Left ventricle myocardium superior (tissue), 1 donor: Measurements from ENCODE around the gene CDPF1. TPM values are rescaled to one million over a fixed set of nuclear protein-coding genes. Genes with fewer than 3 reads are reported as not detected.

Source experiments
- ATAC-seq: fragments of 200-7000 bp; cut with Tn5 transposase; one replicate; pipeline ENCODE4 v1.9.1; 2020; ENCODE audit warnings: mild to moderate bottlenecking, moderate library complexity
- DNase-seq: peaks from one replicate; pipeline ENCODE4 v3.0.0-alpha.2; 2020
- intact Hi-C: fragments of 100-400 bp; cut with micrococcal nuclease; formaldehyde crosslinking; loops from one replicate; pipeline ENCODE4 v1.11.0; 2022
- total RNA-seq: library from RNA; stranded (reverse); fragmentation: NEBNext Ultra II Directional; extraction: Animal tissue kit (Norgen Biotek cat#: 25700); gene quantifications from one replicate; pipeline ENCODE4 v1.2.1, GENCODE V29; 2021
- donor health status: DM: no; HTN: yes; CAD: no; lungs with severe emphysema.

Gene CDPF1
- total RNA-seq, 1 donor from 2014 or later = 6.2 TPM

DNA sequence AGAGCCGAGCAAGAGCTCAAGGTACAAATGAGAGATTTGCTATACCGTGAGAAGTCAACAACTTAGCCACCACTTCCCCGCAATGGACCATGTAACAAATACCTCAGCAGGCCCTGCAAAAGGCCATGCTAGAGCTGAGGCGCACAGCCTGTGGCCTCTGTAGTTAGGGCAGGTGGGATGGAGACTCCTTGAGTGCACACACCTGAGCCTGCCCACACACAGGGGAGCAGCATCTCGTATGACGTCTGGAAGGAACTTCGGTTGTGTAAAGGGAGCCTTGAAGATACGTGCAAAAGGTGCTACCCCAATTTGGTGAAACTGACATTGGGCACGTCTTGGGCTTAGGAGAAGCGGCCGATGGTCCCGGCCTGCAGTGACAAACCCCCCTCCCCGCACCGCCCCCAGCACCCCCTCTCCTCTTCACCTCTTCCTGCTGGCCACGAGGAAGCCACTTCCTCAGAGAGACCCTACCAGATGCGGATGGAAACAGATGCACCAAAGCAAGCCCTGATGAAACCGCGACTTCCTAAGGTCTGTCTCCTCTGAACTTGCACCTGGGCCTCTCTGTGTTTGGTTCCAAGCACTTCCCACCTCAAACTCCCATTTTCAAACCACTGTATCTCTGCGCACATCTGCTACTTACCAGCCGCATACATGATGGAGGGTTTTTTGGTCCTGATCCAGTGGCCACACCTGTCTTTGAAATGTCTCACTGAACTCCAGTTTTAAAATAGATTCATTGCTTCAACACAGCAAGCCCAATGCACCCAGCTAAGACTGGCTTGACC, 10.6 kb downstream of the CDPF1 start:
- no peak for ATAC-seq
- no peak for DNase-seq
- intact Hi-C loops = loop anchor here (10.0 kb wide), 1 partner anchor 95 kb away; no protein-coding TSS in a partner anchor

DNA sequence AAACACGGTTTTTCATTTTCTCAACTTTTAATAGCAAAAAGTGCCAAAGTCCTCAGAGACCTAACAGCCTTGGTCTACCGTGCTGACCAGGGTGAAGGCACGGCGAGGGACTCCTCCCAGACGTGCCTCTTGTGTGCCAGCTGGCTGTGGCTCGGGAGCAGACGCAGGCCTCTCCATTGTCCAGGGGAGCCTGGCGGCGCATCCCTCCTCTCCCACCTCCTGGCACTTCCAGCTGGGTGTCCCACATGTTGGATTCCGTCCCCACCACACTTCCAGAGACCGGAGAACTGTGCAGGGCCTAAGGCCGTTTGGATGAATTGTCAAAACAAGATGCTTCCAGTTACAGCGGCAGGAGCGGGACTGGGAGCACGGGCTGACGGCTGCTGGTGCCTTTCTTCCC, 11.6 kb downstream of the CDPF1 start:
- ATAC-seq = peak; percentile 41
- intact Hi-C loops = no loop called here
- peak; percentile 49 for DNase-seq

DNA sequence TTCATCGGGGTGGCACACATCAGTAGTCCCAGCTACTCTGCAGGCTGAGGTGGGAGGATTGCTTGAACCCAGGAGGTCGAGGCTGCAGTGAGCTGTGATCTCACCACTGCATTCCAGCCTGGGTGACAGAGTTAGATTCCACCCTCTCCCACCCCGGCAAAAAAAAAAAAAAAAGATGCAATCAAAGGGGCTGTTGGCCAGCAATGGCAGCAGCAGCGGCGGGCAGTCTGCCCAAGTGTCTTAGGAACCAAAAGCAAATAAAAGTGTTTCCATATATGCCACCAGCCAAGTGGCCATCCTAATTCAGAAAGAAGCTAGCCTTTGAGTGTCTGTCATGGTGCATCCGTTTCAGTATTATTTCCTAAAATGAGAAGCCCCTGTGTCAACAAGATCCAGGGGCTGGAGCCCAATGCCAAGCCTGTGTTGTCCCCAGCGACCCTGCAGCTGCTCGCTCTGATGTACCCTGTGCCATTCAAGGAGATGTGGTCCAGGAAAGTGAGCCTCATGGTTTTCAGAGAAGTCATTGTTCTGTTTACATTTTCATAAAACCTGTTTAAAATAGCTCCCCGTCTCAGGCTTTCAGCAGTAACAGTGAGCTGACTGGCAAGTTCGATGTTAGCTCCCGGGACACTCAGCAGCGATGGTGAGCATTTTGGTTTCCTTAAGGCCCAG, 12.5 kb downstream of the CDPF1 start:
- peak; percentile 86 for DNase-seq
- ATAC-seq = peak; percentile 58
- intact Hi-C loops = no loop called here

DNA sequence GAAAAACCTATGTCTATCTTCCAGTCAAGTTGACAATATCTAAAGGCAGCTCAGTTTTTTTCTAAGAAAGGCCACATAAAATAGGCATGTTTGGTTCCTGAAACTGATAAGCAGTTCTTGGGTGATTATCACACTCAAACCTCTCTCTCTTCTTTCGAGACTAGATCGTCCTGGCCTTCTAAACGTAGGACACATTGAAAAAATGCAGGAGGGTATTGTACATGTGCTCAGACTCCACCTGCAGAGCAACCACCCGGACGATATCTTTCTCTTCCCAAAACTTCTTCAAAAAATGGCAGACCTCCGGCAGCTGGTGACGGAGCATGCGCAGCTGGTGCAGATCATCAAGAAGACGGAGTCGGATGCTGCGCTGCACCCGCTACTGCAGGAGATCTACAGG, 15.1 kb downstream of the CDPF1 start:
- ATAC-seq = no peak
- intact Hi-C loops = no loop called here
- no peak for DNase-seq

DNA sequence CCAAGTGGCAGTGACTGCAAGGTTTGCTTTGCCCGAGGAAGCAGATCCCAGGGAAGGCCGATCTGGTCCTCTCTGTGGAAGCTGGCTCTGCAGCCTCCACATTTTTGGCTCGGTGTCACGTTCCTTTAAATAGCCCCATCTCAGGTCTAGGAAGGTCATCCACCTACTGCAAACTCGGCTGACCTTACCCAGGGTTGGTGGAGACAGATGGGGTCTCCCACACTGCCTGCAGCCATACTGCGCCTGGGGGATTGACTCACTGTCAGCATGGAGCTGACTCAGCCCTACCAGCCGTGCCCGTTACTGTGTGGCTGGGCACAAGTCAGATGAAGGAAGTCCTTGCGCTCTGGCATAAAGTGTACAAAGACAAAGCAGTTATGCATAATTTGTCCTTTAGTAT, 16.9 kb downstream of the CDPF1 start:
- intact Hi-C loops = no loop called here
- DNase-seq = peak; percentile 67

DNA sequence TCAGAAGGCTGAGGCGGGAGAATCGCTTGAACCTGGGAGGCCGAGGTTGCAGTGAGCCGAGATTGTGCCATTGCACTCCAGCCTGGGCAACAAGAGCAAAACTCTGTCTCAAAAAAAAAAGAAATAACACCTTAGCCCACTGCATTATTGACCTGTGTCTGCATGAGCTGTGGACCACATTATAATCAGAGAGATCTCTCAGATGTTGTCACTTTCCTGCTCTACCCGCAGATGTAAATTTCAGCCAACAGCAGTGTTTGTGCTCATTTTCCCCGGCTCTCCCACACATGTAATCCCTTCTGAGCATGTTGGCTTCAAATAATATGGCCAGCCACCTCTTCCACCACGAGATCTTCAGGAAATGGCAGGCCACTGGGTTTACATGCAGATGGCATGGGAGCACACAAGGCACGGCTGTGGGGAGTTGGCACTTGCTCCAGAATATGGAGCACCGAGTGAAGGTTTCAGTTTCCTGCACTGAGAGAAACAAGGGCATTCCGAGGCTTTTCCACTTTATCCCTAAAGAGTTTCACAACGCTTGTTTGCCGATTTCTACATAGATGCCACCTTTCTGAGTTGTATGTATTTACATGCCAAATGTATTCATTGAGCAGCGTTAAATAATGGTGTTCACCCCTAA, 19.7 kb downstream of the CDPF1 start:
- intact Hi-C loops = no loop called here
- no peak for ATAC-seq
- no peak for DNase-seq

More for the DNA sequence above, 16.9 kb downstream of the CDPF1 start:
- ATAC-seq = peak; percentile 83

DNA sequence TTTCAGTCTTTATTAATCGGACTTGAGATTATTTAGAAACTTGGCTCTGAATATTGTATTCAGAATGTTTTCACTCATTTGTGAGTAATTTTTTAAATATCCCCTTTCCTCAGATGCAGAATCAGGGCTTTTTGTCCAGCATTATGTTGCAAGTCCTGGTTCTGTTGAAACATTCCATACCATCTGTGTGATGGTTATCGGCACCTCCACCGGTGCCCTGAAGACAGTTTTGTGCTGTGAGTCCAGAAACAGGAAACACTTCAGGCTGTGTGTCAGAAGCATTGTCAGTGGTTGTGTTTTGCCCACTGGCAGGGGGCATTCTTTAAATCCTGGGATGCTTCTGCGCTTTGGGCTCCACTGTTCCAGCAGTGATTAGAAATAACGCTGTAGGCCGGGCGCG, 20.4 kb downstream of the CDPF1 start:
- intact Hi-C loops = no loop called here
- no peak for DNase-seq
- ATAC-seq = no peak

DNA sequence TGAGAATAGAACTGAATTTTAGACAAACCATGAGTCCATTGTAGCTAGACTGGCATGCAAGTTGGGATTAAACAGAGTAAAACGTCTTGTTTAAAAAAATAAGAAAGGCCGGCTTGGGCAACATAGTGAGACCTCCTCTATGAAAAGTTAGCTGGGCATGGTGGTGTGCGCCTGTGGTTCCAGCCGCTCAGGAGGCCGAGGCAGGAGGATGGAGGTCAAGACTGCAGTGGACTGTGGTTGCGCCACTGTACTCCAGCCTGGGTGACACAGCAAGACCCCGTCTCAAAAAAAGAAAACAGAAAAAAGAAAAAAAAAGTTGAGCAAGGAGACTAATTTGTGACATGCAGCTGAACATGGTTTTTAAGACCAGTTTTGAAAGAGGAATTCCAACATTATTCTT, 23.5 kb downstream of the CDPF1 start:
- intact Hi-C loops = no loop called here
- DNase-seq = no peak
- ATAC-seq = no peak

DNA sequence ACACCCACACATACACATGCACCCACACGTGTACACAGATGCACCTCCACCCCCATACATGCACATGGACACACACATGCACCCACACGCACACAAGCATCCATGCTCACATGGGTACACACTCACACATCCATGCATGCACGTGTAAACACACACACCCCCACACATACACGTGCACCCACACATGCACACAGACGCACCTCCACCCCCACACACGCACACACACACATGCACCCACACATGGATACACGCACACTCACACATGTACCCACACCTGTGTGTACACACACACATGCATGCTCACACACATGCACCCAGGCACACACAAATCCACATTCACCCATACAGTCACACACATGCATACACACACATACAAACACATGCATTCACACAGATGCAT, 24.5 kb downstream of the CDPF1 start:
- ATAC-seq (no peak), DNase-seq (no peak)
- intact Hi-C loops = no loop called here

DNA sequence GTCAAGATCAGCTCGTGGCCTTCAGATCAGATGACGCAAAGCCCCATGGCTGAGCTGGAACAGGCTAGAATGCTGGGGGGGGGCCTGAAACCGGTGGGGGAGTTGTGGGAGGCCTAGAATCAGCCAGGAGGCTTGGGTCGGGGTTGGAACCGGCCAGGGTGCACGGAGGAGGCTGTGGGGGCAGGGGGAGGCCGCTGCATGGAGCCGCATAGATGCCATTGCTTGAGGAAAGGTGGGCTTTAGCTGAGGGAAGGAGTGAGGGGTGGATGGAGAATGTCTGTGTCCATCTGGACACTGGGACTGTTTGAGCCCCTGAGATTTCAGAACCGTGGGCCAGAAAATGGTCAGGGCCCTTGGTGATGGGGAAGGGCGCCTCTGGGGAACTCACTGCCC, 25.2 kb downstream of the CDPF1 start:
- intact Hi-C loops = no loop called here
- ATAC-seq (no peak), DNase-seq (no peak)

DNA sequence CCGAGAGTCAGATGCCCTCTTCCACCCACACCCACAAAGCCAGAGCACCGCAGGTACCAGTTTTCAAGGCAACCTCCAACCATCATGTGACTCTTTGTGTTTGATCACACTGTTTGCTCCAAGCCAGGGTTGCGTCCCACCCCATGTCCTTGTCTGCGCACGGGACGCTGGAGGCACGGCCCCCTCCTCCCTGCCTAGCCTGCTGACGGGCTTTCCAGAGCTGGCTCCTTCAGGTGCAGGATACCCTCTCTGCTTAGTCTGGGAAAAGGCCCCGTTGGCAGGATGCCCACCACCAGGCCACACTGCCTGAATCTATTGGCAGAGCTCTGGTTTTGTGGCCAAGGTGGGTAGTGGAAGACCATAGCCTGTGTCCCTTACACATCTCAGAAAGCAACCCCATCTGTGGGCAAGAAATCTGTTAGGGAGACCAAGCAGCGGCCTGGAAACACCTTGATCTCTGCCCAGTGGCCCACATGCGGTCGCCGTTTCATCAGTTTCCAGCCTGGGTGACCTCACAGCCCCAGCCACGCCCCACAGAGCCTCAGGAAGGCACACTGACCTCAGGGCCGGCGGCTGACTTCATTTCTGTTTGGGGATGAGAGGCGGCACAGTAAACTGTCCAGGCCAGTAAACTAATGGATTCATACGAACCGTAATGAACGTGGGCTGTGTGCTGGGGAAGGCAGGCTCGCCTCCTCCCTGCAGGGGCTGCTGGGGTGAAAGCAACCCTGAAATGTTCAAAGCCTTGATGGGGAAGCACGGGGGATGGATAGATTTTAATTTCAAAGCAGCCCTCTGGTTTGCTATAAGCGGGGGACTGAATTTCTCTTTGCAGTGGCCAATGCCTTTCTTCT, 25.8 kb downstream of the CDPF1 start:
- intact Hi-C loops = no loop called here
- ATAC-seq (peak; percentile 24), DNase-seq (no peak)

DNA sequence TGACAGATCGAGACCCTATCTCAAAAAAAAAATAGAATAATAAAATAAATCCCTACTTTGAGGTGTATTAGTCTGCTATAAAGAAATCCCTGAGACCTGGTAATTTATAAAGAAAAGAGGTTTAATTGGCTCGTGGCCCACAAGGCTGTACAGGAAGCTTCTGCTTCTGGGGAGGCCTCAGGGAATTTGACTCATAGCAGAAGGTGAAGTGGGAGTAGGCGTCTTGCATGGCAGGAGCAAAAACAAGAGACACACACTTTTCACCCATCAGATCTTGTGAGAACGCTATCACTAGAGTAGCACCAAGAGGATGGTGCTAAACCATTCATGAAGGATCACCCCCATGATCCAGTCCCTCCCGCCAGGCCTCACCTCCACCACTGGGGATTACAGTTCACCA, 29.2 kb downstream of the CDPF1 start:
- no peak for ATAC-seq
- intact Hi-C loops = no loop called here
- DNase-seq = no peak

DNA sequence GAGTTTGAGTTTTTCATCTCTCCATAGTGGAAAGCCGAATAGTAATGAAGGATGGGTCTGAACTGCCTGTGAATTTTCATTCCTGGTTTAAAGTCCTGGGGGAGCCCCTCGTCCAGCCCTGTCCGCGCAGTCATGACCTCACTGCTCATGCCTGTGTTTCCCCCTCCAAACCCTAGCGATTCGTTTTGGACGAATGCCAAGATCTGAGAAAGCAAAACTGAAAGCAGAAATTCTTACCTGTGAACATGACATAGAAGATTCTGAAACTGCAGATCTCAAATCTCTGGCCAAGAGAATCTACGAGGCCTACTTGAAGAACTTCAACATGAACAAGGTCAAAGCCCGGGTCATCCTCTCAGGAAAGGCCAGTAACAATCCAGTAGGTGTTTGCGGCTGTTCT, 30.5 kb downstream of the CDPF1 start:
- DNase-seq (no peak), ATAC-seq (no peak)
- intact Hi-C loops = no loop called here

DNA sequence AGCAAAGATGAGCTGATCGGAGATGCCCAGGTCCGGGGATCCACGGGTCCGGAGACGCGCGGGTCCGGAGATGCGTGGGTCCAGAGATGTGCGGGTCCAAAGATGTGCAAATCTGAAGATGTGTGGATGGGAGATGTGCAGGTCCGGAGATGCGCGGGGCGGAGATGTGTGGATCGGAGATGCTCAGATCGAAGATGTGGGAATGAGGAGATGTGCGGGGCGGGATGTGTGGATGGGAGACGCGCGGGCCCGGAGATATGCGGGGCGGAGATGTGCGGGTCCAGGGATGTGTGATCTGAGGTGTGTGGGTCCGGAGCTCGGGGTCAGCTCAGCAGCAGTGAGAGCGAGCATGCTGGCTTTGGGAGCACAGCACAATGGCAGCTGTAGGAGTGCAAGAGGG, 35.5 kb downstream of the CDPF1 start:
- ATAC-seq (no peak), DNase-seq (no peak)
- intact Hi-C loops = no loop called here

DNA sequence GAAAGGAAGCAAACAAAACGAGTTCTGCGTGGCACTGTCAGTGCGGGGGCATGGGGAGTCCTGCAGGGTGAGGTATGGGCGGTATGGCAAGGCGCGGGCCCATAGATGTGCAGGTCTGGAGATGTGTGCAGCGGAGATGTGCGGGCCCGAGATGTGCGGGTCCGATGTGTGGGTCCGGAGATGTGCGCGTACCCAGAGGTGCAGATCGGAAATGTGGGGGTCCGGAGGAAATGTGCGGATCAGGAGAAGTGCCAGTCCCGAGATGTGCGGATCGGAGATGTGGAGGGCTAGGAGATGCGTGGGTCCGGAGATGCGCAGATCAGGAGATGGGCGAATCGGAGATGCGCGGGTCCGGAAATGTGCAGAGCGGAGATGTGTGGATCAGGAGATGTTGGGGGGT, 35.9 kb downstream of the CDPF1 start:
- no peak for DNase-seq
- intact Hi-C loops = no loop called here
- ATAC-seq = no peak

DNA sequence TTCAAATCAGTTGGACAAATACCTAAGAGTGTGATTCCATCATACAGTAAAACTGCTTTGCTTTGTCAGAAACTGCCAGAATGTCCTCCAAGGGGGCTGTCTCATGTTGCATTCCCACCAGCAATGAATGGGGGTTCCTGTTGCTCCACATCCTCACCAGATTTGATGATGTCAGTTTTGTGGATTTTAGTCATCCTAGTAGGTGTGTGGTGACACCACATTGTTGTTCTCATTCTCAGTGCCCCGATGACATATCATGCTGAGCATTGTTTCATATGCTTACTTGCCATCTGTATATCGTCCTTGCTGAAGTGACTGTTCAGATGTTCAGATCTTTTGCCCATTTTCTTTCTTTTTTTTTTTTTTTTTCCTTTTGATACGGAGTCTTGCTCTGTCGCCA, 37.0 kb downstream of the CDPF1 start:
- no peak for DNase-seq
- intact Hi-C loops = no loop called here
- ATAC-seq = no peak

DNA sequence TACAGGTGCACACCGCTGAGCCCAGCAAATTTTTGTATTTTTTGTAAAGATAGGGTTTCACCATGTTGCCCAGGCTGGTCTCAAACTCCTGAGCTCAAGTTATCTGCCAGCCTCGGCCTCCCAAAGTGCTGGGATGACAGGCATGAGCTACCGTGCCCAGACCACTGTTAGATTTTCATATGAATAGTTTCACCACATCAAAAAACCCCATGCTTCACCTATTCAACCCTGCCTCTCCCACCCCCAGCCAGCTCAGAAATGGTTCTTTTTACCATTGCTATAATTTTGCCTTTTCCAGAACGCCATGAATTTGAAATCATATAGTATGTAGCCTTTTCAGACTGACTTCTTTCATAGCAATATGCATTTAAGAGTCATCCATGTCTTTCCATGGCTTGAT, 37.9 kb downstream of the CDPF1 start:
- DNase-seq (no peak), ATAC-seq (no peak)
- intact Hi-C loops = no loop called here

DNA sequence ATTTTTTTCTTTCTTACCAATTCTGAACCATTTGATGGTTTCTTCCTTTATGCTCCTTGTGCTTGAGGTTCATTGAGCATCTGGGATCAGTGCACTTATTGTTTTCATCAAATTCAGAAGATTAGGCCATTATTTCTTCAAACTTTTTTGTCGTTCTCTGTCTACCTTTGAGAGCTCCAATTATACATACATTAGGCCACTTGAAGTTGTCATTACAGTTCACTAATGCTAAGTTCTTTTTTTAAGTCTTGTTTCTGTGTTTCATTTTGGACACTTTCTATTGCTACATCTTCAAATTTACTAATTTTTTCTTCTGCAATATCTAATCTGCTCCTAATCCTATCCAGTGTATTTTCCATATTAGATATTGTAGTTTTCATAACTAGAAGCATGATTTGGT, 40.8 kb downstream of the CDPF1 start:
- intact Hi-C loops = no loop called here
- no peak for ATAC-seq
- DNase-seq = no peak

DNA sequence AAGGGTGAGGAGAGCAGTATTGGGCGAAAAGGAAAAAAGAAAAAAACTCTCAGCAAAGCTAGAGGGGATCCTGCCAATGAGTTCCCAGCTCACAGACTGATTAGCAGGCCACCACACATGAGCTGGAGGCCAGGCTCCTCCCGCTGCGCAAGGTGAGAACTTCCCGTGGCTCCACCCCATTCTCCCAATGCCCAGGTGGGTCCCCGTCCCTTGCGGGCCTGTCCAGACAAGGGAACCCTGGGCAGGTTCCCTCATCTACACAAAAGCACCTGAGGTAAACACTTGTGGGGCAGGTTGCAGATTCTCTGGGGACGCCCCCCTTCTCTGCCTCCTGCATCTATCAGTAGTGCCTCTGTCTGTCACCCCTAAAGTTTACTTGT, 46.5 kb downstream of the CDPF1 start:
- intact Hi-C loops = no loop called here
- ATAC-seq (no peak), DNase-seq (no peak)
